Uterus (tissue), 4 donors: ENCODE measurements around the gene PVALB. TPM values are rescaled to one million over a fixed set of nuclear protein-coding genes. Genes with fewer than 3 reads are reported as not detected.

Experiments
- DNase-seq, 2 donors: peaks; one replicate each; pipeline ENCODE4 v3.0.0-alpha.2; 2019 to 2020
- H3K27ac ChIP-seq, 2 donors: fragments of 200-600 bp; sonication (generic); 1 replicate in 1 of 2; 2 replicates in 1 of 2; pipeline ENCODE4 v1.5.1; 2016 to 2018
- H3K27me3 ChIP-seq, 2 donors: fragments of 200-600 bp; sonication (generic); one replicate each; pipeline ENCODE4 v1.5.1; 2018 to 2019; ENCODE audit warnings: control low read depth in 1 of 2
- H3K36me3 ChIP-seq, 2 donors: fragments of 200-600 bp; sonication (generic); one replicate each; pipeline ENCODE4 v1.5.1; 2019; ENCODE audit warnings: control low read depth in 1 of 2
- H3K4me1 ChIP-seq, 2 donors: fragments of 200-600 bp; sonication (generic); one replicate each; pipeline ENCODE4 v1.5.1; 2018 to 2019; ENCODE audit warnings: control low read depth in 1 of 2
- H3K4me3 ChIP-seq, 2 donors: fragments of 200-600 bp; sonication (generic); 1 replicate in 1 of 2; 2 replicates in 1 of 2; pipeline ENCODE4 v1.5.1; 2018 to 2019; ENCODE audit warnings: mild to moderate bottlenecking in 1 of 2
- H3K9me3 ChIP-seq, 2 donors: fragments of 200-600 bp; sonication (generic); one replicate each; pipeline ENCODE4 v1.5.1; 2019; ENCODE audit warnings: control low read depth in 1 of 2
- CTCF ChIP-seq, 4 experiments: fragments of 200-600 bp in 2 of 4; fragments of 450-650 bp in 2 of 4; sonication (generic) in 2 of 4; IDR thresholded peaks; one replicate each; pipeline ENCODE4 v1.5.1; 2016 to 2019; ENCODE audit warnings: antibody characterized with exemption in 4 of 4, mild to moderate bottlenecking in 2 of 4, moderate library complexity in 1 of 4
- POLR2A ChIP-seq, 2 donors: fragments of 450-650 bp; IDR thresholded peaks; one replicate each; pipeline ENCODE4 v1.6.1; 2016; ENCODE audit warnings: antibody characterized with exemption in 2 of 2, mild to moderate bottlenecking in 1 of 2, moderate library complexity in 1 of 2
- intact Hi-C: fragments of 100-400 bp; cut with DNase I; formaldehyde crosslinking; loops from one replicate; pipeline ENCODE4 v1.15.1; 2023; ENCODE audit warnings: low total_unique reads
- total RNA-seq, 4 donors: library from RNA; depleted of rRNA in 3 of 4; stranded (reverse); fragments of >200 nt in 3 of 4; gene quantifications; one replicate each; pipeline versions ENCODE4 v1.1.0 to v1.2.4, GENCODE V29; 2014 to 2023
- donor health status: DM: yes; HTN: yes; CAD: no.

The PVALB gene
- total RNA-seq, 4 donors from 2014 or later, result 2.3 TPM; not detected in 3

GRCh38 chr22:36808721-36809344, 8.0 kb downstream of the PVALB start:
- intact Hi-C loops, result no loop called here
- Histone ChIP-seq H3K27ac (no peak overlapping the region), H3K4me3 (no peak overlapping the region), H3K36me3 (no peaks in the 10 kb centered on the region), H3K4me1 (no peaks in the 10 kb centered on the region), H3K9me3 (no peaks in the 10 kb centered on the region), H3K27me3 (no peaks in the 10 kb centered on the region)
- DNase-seq, result no peak
- TF ChIP-seq CTCF (IDR thresholded peaks at IDR 0.05) (no peak), POLR2A (IDR thresholded peaks at IDR 0.05) (no peak)

GRCh38 chr22:36807627-36808026, 9.2 kb downstream of the PVALB start:
- intact Hi-C loops, result no loop called here

GRCh38 chr22:36806835-36807234, 10.0 kb downstream of the PVALB start:
- intact Hi-C loops, result no loop called here
- no peak overlapping the region for H3K27ac ChIP-seq
- no peak for DNase-seq
- no peaks in the 10 kb centered on the region for H3K36me3 ChIP-seq
- no peaks in the 10 kb centered on the region for H3K4me1 ChIP-seq
- H3K27me3 ChIP-seq, result no peaks in the 10 kb centered on the region
- no peak for TF ChIP-seq CTCF (IDR thresholded peaks at IDR 0.05)
- TF ChIP-seq POLR2A (IDR thresholded peaks at IDR 0.05), result no peak
- no peak overlapping the region for H3K4me3 ChIP-seq
- H3K9me3 ChIP-seq, result no peaks in the 10 kb centered on the region

More at GRCh38 chr22:36807627-36808026, 9.2 kb downstream of the PVALB start:
- Histone ChIP-seq H3K27ac (no peak overlapping the region), H3K9me3 (no peaks in the 10 kb centered on the region), H3K36me3 (no peaks in the 10 kb centered on the region), H3K4me1 (no peaks in the 10 kb centered on the region), H3K27me3 (no peaks in the 10 kb centered on the region), H3K4me3 (no peak overlapping the region)
- no peak for DNase-seq
- TF ChIP-seq POLR2A (IDR thresholded peaks at IDR 0.05) (no peak), CTCF (IDR thresholded peaks at IDR 0.05) (no peak)

GRCh38 chr22:36803358-36803757, 13.5 kb downstream of the PVALB start:
- Histone ChIP-seq H3K9me3 (no peaks in the 10 kb centered on the region), H3K36me3 (no peaks in the 10 kb centered on the region), H3K27me3 (no peaks in the 10 kb centered on the region), H3K4me3 (no peak overlapping the region), H3K4me1 (no peaks in the 10 kb centered on the region), H3K27ac (no peak overlapping the region)
- TF ChIP-seq CTCF (IDR thresholded peaks at IDR 0.05), result no peak
- no peak for TF ChIP-seq POLR2A (IDR thresholded peaks at IDR 0.05)
- no peak for DNase-seq
- intact Hi-C loops, result no loop called here

GRCh38 chr22:36798674-36799066, 18.2 kb downstream of the PVALB start:
- intact Hi-C loops, result no loop called here
- DNase-seq, result no peak
- TF ChIP-seq POLR2A (IDR thresholded peaks at IDR 0.05), result no peak
- no peak for TF ChIP-seq CTCF (IDR thresholded peaks at IDR 0.05)

More at GRCh38 chr22:36798674-36799066, 18.2 kb downstream of the PVALB start:
- no peak overlapping the region for H3K27ac ChIP-seq
- H3K4me1 ChIP-seq, result no peaks in the 10 kb centered on the region
- no peak overlapping the region for H3K4me3 ChIP-seq
- no peaks in the 10 kb centered on the region for H3K9me3 ChIP-seq
- no peaks in the 10 kb centered on the region for H3K27me3 ChIP-seq
- no peaks in the 10 kb centered on the region for H3K36me3 ChIP-seq
